Panc1 (cell line): ENCODE results near the gene DLG2. TPM values are rescaled to one million over a fixed set of nuclear protein-coding genes. Genes with fewer than 3 reads are reported as not detected.

Experiments
- ATAC-seq: fragments of 200-7000 bp; cut with Tn5 transposase; 2 replicates; pipeline ENCODE4 v1.9.1; 2020; ENCODE audit warnings: mild to moderate bottlenecking, moderate library complexity
- BruUV-seq: library from RNA; stranded (reverse); fragments of 400-500 nt; replicated peaks from 2 replicates; lab custom pipeline; 2021; lab: Mats Ljungman, UMichigan
- CTCF ChIA-PET: fragments of 300-600 bp; sonication (Branson Sonifier 250); formaldehyde crosslinking; loops from one replicate; lab custom pipeline; 2022; ENCODE audit warnings: antibody characterized with exemption; lab: Charles Lee
- POLR2A ChIA-PET: fragments of 300-600 bp; sonication (Branson Sonifier 250); formaldehyde crosslinking; loops from one replicate; lab custom pipeline; 2022; ENCODE audit warnings: antibody characterized with exemption; lab: Charles Lee
- DNase-seq: peaks from one replicate; pipeline ENCODE4 v3.0.0-alpha.2; 2010; ENCODE audit warnings: low read depth, low spot score
- H3K27ac ChIP-seq: 2 replicates; pipeline ENCODE4 v1.5.1; 2011; ENCODE audit warnings: mild to moderate bottlenecking, low read length, inconsistent platforms
- H3K27me3 ChIP-seq: fragments of 200-500 bp; sonication (Bioruptor generic); 2 replicates; pipeline ENCODE4 v1.6.0; 2014; ENCODE audit warnings: low read length, inconsistent platforms; ENCODE audit not compliant: control insufficient read depth, insufficient read depth
- H3K36me3 ChIP-seq: fragments of 200-500 bp; sonication (Bioruptor generic); 2 replicates; pipeline ENCODE4 v1.5.1; 2014; ENCODE audit warnings: inconsistent platforms, mild to moderate bottlenecking, low read length, moderate library complexity; ENCODE audit not compliant: control insufficient read depth, insufficient read depth
- H3K4me1 ChIP-seq: 2 replicates; pipeline ENCODE4 v1.5.1; 2011; ENCODE audit warnings: inconsistent platforms, mild to moderate bottlenecking, low read length, moderate library complexity; ENCODE audit not compliant: control insufficient read depth, insufficient read depth
- H3K4me3 ChIP-seq, 2 experiments: 2 replicates each; pipeline ENCODE4 v1.5.1; 2011 to 2012; ENCODE audit warnings: low read depth in 2 of 2, low read length in 2 of 2, mild to moderate bottlenecking in 2 of 2, inconsistent platforms in 1 of 2, moderate library complexity in 1 of 2
- H3K9me3 ChIP-seq: fragments of 200-500 bp; sonication (Bioruptor generic); 2 replicates; pipeline ENCODE4 v1.5.1; 2014; ENCODE audit warnings: low read depth, mild to moderate bottlenecking, inconsistent platforms, low read length, moderate library complexity; ENCODE audit not compliant: control insufficient read depth, insufficient read depth
- POLR2AphosphoS5 ChIP-seq: IDR thresholded peaks from 2 replicates; pipeline ENCODE4 v1.6.1; 2012; ENCODE audit warnings: mild to moderate bottlenecking, low read depth, low read length, moderate library complexity
- REST ChIP-seq, 2 experiments: IDR thresholded peaks; 2 replicates each; pipeline ENCODE4 v1.6.1; 2011 to 2012; ENCODE audit warnings: low read depth in 2 of 2, control low read depth in 1 of 2, low read length in 1 of 2, mild to moderate bottlenecking in 1 of 2, moderate library complexity in 1 of 2; ENCODE audit not compliant: insufficient read depth in 1 of 2
- SIN3A ChIP-seq: IDR thresholded peaks from 2 replicates; pipeline ENCODE4 v1.6.1; 2012; ENCODE audit warnings: low read depth, mild to moderate bottlenecking, low read length, moderate library complexity, borderline replicate concordance; ENCODE audit not compliant: insufficient read depth
- TCF7L2 ChIP-seq: IDR thresholded peaks from 2 replicates; pipeline ENCODE4 v1.6.1; 2011; ENCODE audit warnings: mild to moderate bottlenecking, low read depth, low read length, inconsistent platforms
- in situ Hi-C: cut with HindIII; loops from 2 replicates; pipeline ENCODE4 v1.10.0; 2016; ENCODE audit warnings: low sequenced_read_pairs, low pct_unique_long_range_greater_than_20kb
- intact Hi-C: fragments of 100-400 bp; cut with micrococcal nuclease; formaldehyde crosslinking; loops from one replicate; pipeline ENCODE4 v1.10.0; 2022; ENCODE audit not compliant: unreplicated experiment
- total RNA-seq: library from RNA; stranded (reverse); gene quantifications from one replicate; pipeline ENCODE4 v1.2.1, GENCODE V29; 2021; ENCODE audit not compliant: unreplicated experiment
- TF ChIP-seq, protein P1 (sequence below): fragments of 450-650 bp; IDR thresholded peaks from 2 replicates; pipeline ENCODE4 v1.5.1; 2017; ENCODE audit warnings: mild to moderate bottlenecking

DLG2 gene
- total RNA-seq, 1 experiment from 2014 or later = 4.2 TPM

DNA sequence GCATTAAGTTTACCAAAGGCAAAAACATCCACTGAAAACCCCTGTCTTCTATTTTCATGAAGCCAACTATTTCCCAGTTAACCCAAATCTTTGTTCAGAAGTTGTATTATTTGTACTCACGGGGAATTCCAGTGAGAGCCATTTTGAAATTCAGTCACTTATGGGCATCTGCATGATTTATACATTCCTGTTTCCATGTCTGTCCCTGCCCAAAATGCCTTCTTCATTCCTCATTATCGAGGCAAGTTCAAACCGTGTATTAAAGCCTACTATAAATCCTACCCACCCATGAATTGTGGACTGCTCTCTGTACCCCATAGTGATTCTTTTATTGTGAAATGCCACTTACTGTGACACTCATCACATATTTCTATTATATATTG lies 772.7 kb downstream of the DLG2 start:
- CTCF ChIA-PET = interaction anchor here (0.6 kb wide), 1 partner anchor 90 kb away, joined by 3 read pairs; no protein-coding TSS in a partner anchor
- H3K27me3 ChIP-seq = no peaks in the 10 kb centered on the region
- no peak for ATAC-seq
- in situ Hi-C loops (no loop called here), intact Hi-C loops (no loop called here)
- no peaks in the 10 kb centered on the region for H3K4me1 ChIP-seq
- BruUV-seq = no TSS peak
- H3K9me3 ChIP-seq = no peaks in the 10 kb centered on the region
- H3K4me3 ChIP-seq = no peak overlapping the region
- H3K27ac ChIP-seq = no peak overlapping the region
- no peak for TF ChIP-seq TCF7L2
- TF ChIP-seq, protein P1, sequence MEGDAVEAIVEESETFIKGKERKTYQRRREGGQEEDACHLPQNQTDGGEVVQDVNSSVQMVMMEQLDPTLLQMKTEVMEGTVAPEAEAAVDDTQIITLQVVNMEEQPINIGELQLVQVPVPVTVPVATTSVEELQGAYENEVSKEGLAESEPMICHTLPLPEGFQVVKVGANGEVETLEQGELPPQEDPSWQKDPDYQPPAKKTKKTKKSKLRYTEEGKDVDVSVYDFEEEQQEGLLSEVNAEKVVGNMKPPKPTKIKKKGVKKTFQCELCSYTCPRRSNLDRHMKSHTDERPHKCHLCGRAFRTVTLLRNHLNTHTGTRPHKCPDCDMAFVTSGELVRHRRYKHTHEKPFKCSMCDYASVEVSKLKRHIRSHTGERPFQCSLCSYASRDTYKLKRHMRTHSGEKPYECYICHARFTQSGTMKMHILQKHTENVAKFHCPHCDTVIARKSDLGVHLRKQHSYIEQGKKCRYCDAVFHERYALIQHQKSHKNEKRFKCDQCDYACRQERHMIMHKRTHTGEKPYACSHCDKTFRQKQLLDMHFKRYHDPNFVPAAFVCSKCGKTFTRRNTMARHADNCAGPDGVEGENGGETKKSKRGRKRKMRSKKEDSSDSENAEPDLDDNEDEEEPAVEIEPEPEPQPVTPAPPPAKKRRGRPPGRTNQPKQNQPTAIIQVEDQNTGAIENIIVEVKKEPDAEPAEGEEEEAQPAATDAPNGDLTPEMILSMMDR = no peak
- no peak for TF ChIP-seq POLR2AphosphoS5
- TF ChIP-seq SIN3A = no peak
- no peak for TF ChIP-seq REST (IDR thresholded peaks at IDR 0.05; ENCODE audit: insufficient read depth in 1 of 2, low read depth in 2 of 2, low read length in 1 of 2)
- no peak for DNase-seq
- H3K36me3 ChIP-seq = no peaks in the 10 kb centered on the region
- POLR2A ChIA-PET = no interaction called here

DNA sequence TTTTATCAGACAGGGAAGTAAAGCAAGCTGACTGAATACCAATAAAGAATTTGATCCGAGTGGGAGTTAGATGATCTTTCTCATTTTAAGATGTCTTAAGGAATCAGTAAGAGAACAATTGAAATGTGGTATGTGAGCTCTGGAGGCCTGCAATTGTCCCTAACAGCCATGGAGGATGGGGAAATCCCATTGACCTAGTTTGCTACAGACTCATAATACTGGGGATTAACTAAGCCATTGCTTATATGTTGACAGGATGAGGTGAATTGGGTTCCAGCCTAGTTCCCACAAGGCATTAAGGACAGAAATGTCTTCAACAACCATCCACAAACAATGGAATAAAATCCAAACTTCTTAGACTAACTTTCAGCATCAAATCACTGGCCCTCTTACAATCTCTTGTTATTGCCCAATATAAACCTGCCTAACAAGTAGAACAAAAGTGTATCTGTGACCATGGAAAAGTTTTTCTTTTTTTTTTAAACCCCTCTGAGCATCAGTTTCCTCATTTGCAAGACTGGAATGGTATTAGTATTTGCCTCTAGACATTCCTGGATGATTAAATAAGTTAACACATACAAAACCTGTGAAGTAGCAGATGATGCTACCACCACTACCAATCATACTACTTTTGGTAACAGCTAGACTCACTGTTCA lies 773.2 kb downstream of the DLG2 start:
- ChIA-PET POLR2A (no interaction called here), CTCF (no interaction called here)
- no TSS peak for BruUV-seq
- in situ Hi-C loops = no loop called here
- Histone ChIP-seq H3K4me1 (no peaks in the 10 kb centered on the region), H3K27me3 (no peaks in the 10 kb centered on the region), H3K9me3 (no peaks in the 10 kb centered on the region), H3K36me3 (no peaks in the 10 kb centered on the region), H3K27ac (no peak overlapping the region), H3K4me3 (no peak overlapping the region)
- TF ChIP-seq SIN3A (no peak), REST (IDR thresholded peaks at IDR 0.05; ENCODE audit: insufficient read depth in 1 of 2, low read depth in 2 of 2, low read length in 1 of 2) (no peak), TCF7L2 (no peak), POLR2AphosphoS5 (no peak)
- TF ChIP-seq, protein P1 = no peak
- no peak for DNase-seq
- no peak for ATAC-seq
- intact Hi-C loops = no loop called here
